ENCODE data around the gene ANKH. TPM values are rescaled to one million over a fixed set of nuclear protein-coding genes. Genes with fewer than 3 reads are reported as not detected.

ANKH gene
- total RNA-seq, 2 donors from 2014 or later, result 177 to 205 TPM

DNA sequence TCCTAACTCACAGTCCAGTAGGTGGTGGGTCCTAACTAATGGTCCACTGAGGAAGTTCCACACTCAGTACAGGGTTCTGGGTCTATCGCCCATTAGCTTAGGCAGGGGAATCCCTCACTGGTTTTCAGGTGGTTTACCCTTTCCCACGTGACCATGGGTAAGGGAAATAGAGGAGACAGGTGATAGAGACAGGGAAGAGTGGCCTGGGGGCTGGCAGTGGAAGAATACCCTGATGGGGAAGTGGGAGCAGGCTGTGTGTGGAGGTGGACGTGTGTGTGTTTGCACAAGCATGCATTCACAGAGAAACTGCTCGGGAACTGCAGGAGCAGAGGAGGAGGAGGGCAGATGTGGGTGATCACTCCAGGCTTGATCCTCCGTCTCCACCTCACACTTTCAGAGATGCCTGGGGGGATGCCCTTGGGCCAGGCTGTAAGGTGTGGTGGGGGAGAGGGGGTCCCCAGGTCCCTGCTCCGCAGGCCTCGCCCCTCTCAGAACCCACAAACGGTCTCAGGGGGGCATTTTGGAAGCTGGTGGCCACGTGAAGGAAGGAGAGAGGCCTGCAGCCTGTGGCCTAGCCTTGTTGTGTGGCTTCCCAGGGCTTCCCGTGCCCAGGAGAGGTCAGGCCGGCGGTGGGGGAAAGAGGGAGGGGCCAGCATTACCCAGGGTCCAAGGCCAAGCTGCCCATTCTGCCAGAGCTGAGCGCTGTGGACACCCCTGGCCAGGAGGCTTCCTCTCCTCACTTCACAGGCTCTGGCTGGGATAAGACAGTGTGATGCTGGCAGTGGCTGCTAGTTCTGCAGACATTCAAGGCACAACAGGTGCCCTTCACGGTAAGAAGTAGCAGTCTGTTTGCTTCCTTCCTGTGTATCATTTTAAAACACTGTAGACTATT, 127.0 kb downstream of the ANKH start:
- H3K36me3 ChIP-seq, result peaks cover 31% of the 10 kb centered on the region
- no peaks in the 10 kb centered on the region for H3K27me3 ChIP-seq (replicated peaks; ENCODE audit: insufficient read depth)
- DNase-seq (ENCODE audit: low spot score), result no peak
- no peaks in the 10 kb centered on the region for H3K9me3 ChIP-seq
- H3K4me3 ChIP-seq, result no peak overlapping the region
- no peak for ATAC-seq (ENCODE audit: insufficient number of reproducible peaks, low FRiP score, low read depth)
- peak overlapping the region; percentile 44 to 53 for H3K27ac ChIP-seq
- TF ChIP-seq, protein P1, sequence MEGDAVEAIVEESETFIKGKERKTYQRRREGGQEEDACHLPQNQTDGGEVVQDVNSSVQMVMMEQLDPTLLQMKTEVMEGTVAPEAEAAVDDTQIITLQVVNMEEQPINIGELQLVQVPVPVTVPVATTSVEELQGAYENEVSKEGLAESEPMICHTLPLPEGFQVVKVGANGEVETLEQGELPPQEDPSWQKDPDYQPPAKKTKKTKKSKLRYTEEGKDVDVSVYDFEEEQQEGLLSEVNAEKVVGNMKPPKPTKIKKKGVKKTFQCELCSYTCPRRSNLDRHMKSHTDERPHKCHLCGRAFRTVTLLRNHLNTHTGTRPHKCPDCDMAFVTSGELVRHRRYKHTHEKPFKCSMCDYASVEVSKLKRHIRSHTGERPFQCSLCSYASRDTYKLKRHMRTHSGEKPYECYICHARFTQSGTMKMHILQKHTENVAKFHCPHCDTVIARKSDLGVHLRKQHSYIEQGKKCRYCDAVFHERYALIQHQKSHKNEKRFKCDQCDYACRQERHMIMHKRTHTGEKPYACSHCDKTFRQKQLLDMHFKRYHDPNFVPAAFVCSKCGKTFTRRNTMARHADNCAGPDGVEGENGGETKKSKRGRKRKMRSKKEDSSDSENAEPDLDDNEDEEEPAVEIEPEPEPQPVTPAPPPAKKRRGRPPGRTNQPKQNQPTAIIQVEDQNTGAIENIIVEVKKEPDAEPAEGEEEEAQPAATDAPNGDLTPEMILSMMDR (IDR thresholded peaks at IDR 0.05), result no peak
- peaks cover 13 to 58% of the 10 kb centered on the region in 2 donors for H3K4me1 ChIP-seq (ENCODE audit: control insufficient read depth in 1 of 2, low read depth in 2 of 2)

DNA sequence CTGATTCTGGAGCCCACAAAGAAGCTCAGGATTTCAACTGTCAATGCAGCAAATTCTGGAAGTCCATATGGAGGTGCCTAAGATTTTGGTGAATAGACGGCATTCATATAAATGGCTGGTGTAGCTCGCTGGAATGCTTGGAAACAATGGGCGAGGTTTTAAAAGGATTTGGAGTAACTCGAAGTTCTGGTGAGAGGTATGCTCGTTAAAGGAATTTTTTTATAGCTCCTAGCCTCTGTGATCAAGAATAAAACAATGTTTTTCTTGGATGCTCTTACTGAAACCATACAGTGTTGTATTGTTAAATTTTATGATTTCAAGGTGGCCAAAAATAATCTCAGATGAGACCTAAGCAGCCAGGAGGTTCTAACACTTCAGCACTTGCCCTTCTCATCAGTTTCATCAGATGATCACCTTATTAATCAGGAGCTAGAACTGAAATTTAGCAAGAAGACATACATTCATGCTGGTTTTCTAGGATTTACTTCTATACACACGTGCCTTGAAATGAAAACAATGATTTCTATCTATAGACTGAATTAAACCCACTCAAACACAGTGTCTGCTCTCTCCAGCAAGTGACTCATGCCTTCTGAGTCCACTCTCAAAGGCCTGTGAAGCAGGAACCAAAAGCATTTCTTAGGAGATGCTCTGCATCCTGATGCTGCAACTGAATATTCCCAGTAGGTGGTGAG, 127.8 kb downstream of the ANKH start:
- peak overlapping the region; percentile 45 to 53 for H3K27ac ChIP-seq

DNA sequence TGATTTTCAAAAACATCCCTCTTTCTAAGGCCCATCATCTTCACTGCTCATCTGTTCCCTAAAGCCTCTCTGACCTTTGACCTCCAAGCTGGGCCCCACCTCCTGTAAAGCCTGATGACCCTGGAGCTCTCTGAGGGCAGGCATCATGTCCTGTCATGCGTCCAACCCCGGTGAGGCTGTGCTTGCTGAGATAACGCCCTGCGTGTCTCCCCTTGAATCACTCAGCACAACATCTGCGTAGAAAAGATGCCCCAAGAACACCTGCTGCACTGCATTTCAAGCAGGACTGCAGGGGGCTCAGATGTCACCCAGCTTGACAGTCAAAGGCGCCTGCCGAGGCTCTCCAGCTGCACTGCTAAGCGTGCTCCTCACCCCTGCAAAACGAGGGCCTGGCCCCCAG, 129.1 kb downstream of the ANKH start:
- Histone ChIP-seq H3K4me3 (no peak overlapping the region), H3K4me1 (ENCODE audit: control insufficient read depth in 1 of 2, low read depth in 2 of 2) (peaks cover 21 to 56% of the 10 kb centered on the region in 2 donors), H3K27ac (peak overlapping the region; percentile 45 to 53), H3K27me3 (replicated peaks; ENCODE audit: insufficient read depth) (no peaks in the 10 kb centered on the region), H3K36me3 (peaks cover 31% of the 10 kb centered on the region), H3K9me3 (no peaks in the 10 kb centered on the region)
- no peak for DNase-seq (ENCODE audit: low spot score)
- ATAC-seq (ENCODE audit: insufficient number of reproducible peaks, low FRiP score, low read depth), result no peak
- TF ChIP-seq, protein P1 (IDR thresholded peaks at IDR 0.05), result no peak

More for the DNA sequence above, 127.8 kb downstream of the ANKH start:
- H3K36me3 ChIP-seq, result peaks cover 31% of the 10 kb centered on the region
- TF ChIP-seq, protein P1 (IDR thresholded peaks at IDR 0.05), result no peak
- H3K9me3 ChIP-seq, result no peaks in the 10 kb centered on the region
- no peaks in the 10 kb centered on the region for H3K27me3 ChIP-seq (replicated peaks; ENCODE audit: insufficient read depth)
- no peak overlapping the region for H3K4me3 ChIP-seq
- ATAC-seq (ENCODE audit: insufficient number of reproducible peaks, low FRiP score, low read depth) (no peak), DNase-seq (ENCODE audit: low spot score) (no peak)
- peaks cover 20 to 66% of the 10 kb centered on the region in 2 donors for H3K4me1 ChIP-seq (ENCODE audit: control insufficient read depth in 1 of 2, low read depth in 2 of 2)

DNA sequence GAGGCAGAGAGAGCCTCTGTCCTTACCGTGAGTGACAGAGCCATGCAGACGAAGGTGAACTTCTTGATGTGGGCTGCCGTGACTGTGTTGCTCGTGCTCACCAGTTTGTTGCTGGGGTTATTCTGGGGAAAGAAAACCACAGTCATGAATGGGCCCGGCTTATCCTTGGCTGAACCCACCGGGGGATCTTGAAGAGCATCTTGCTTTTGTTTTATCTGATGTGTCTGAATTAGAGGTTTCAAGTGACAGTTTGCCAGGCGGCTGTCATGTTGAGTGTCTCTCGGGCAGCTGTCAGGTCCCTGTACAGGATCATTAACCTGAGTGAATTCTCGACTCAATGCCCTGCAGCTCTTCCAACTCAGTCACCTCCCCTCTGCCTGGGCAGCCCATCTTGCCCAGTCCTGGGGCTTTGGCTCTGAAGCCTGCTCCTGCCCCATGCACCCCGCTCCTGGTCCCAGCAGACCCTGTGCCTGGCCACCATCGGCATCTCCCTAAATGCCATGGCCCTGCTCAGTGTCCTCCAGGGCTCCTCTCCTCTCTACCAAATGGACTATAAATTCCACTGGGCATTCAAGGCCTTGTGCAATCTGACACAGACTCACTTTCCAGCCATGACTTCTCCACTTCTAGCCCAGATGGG, 129.7 kb downstream of the ANKH start:
- Histone ChIP-seq H3K4me3 (no peak overlapping the region), H3K27me3 (replicated peaks; ENCODE audit: insufficient read depth) (no peaks in the 10 kb centered on the region), H3K9me3 (no peaks in the 10 kb centered on the region), H3K4me1 (ENCODE audit: control insufficient read depth in 1 of 2, low read depth in 2 of 2) (peaks cover 21 to 56% of the 10 kb centered on the region in 2 donors), H3K36me3 (peaks cover 28% of the 10 kb centered on the region), H3K27ac (peak overlapping the region; percentile 45 to 53)
- DNase-seq (ENCODE audit: low spot score) (no peak), ATAC-seq (ENCODE audit: insufficient number of reproducible peaks, low FRiP score, low read depth) (no peak)
- TF ChIP-seq, protein P1 (IDR thresholded peaks at IDR 0.05), result no peak

DNA sequence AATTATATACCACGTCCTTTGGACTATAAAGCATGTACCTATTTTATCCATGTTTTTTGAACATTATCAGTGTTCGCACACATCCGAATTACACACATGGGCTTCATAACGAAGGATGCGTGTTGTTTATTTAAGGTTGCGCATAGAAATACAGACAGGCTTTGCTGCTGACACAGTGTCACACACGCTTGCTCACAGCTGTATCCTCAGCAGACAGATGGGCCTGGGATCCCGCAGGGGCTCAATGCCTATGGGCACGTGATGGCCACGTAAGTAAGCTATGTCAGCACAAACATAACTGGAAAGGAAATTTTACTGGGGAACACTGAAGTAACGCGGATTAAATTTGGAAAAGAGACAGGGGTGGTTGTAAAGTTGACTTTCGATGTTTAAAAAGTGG, 130.4 kb downstream of the ANKH start:
- Histone ChIP-seq H3K36me3 (peaks cover 26% of the 10 kb centered on the region), H3K4me1 (ENCODE audit: control insufficient read depth in 1 of 2, low read depth in 2 of 2) (peaks cover 25 to 59% of the 10 kb centered on the region in 2 donors), H3K4me3 (no peak overlapping the region), H3K27me3 (replicated peaks; ENCODE audit: insufficient read depth) (no peaks in the 10 kb centered on the region), H3K9me3 (no peaks in the 10 kb centered on the region), H3K27ac (no peak overlapping the region)
- DNase-seq (ENCODE audit: low spot score), result no peak
- TF ChIP-seq, protein P1 (IDR thresholded peaks at IDR 0.05), result no peak
- no peak for ATAC-seq (ENCODE audit: insufficient number of reproducible peaks, low FRiP score, low read depth)
